HG03280 (cell line): ENCODE results near the gene CTSL.
"Not testable (repeated sequence)": the region's sequence is repeated elsewhere in the genome, so short reads cannot be mapped to it uniquely, and the experiment has no call there.

Experiments used
- ATAC-seq: cut with Tn5 transposase; IDR thresholded peaks from one replicate; pipeline ENCODE4 v1.9.1; 2021; ENCODE audit warnings: mild to moderate bottlenecking, moderate library complexity; ENCODE audit not compliant: unreplicated experiment

Gene CTSL

GRCh38 chr9:87718852-87719612, 6.9 kb upstream of the CTSL start:
- no peak for ATAC-seq

- no peak for ATAC-seq
These were observed 5.7 kb upstream of the CTSL start for GRCh38 chr9:87720173-87720572.

GRCh38 chr9:87722393-87723088, 3.4 kb upstream of the CTSL start:
- no peak for ATAC-seq

GRCh38 chr9:87725356-87725899, 491 bp upstream of the CTSL start:
- no peak for ATAC-seq

- ATAC-seq: no peak
These were observed 3.3 kb downstream of the CTSL start for GRCh38 chr9:87729246-87729645.

GRCh38 chr9:87731321-87731720, 5.4 kb downstream of the CTSL start:
- no peak for ATAC-seq

GRCh38 chr9:87732344-87732743, 6.4 kb downstream of the CTSL start:
- ATAC-seq: no peak

GRCh38 chr9:87732756-87733155, 6.8 kb downstream of the CTSL start:
- no peak for ATAC-seq

GRCh38 chr9:87733273-87734052, 7.5 kb downstream of the CTSL start:
- no peak for ATAC-seq

GRCh38 chr9:87734106-87734505, 8.2 kb downstream of the CTSL start:
- no peak for ATAC-seq

- ATAC-seq: no peak
These were observed 13.6 kb downstream of the CTSL start for GRCh38 chr9:87739546-87739945.

- ATAC-seq: no peak
These were observed 14.3 kb downstream of the CTSL start for GRCh38 chr9:87740209-87740608.

- ATAC-seq: no peak
These were observed 15.4 kb downstream of the CTSL start for GRCh38 chr9:87741326-87741725.

- ATAC-seq: no peak
These were observed 16.0 kb downstream of the CTSL start for GRCh38 chr9:87741891-87742290.

- no peak for ATAC-seq
These were observed 17.0 kb downstream of the CTSL start for GRCh38 chr9:87742813-87743428.

- not testable (repeated sequence) for ATAC-seq
These were observed 18.3 kb downstream of the CTSL start for GRCh38 chr9:87744247-87744646.

GRCh38 chr9:87746186-87746585, 20.3 kb downstream of the CTSL start:
- ATAC-seq: no peak

- no peak for ATAC-seq
These were observed 23.0 kb downstream of the CTSL start for GRCh38 chr9:87748881-87749280.

- ATAC-seq: no peak
These were observed 23.6 kb downstream of the CTSL start for GRCh38 chr9:87749335-87750035.

GRCh38 chr9:87750726-87751125, 24.8 kb downstream of the CTSL start:
- no peak for ATAC-seq
